HCT116 (cell line): ENCODE measurements around the gene PYGL.

Experiments used
- CBX3 ChIP-seq: IDR thresholded peaks from 2 replicates; pipeline ENCODE4 v1.6.1; 2012; ENCODE audit warnings: low read depth
- CTCF ChIP-seq, 3 experiments: fragments of 200-600 bp in 1 of 3; sonication (generic) in 1 of 3; IDR thresholded peaks in 2 of 3; conservative IDR thresholded peaks in 1 of 3; 2 replicates each; pipeline ENCODE4 v1.5.1; 2012 to 2017; ENCODE audit warnings: low read depth in 2 of 3, low read length in 2 of 3, antibody characterized with exemption in 1 of 3, borderline replicate concordance in 1 of 3, control low read depth in 1 of 3, mild to moderate bottlenecking in 1 of 3, mixed read lengths in 1 of 3, mixed run types in 1 of 3, moderate library complexity in 1 of 3; ENCODE audit not compliant: insufficient read depth in 1 of 3
- POLR2A ChIP-seq: IDR thresholded peaks from 2 replicates; pipeline ENCODE4 v1.7.0; 2011; ENCODE audit warnings: borderline replicate concordance; ENCODE audit not compliant: insufficient read depth, insufficient read length; ENCODE audit errors: extremely low read depth
- YY1 ChIP-seq: IDR thresholded peaks from 2 replicates; pipeline ENCODE4 v1.6.1; 2011; ENCODE audit warnings: low read length, low read depth, moderate library complexity, mild to moderate bottlenecking; ENCODE audit not compliant: insufficient replicate concordance; ENCODE audit errors: extremely low read depth
- ZNF274 ChIP-seq: fragments of 200-500 bp; sonication (Bioruptor generic); IDR thresholded peaks from 2 replicates; pipeline ENCODE4 v1.6.1; 2014; ENCODE audit warnings: mild to moderate bottlenecking, low read depth, low read length, inconsistent platforms

GRCh38 chr14:50978888-50979287, 34.6 kb upstream of the PYGL start:
- TF ChIP-seq CBX3 (no peak), POLR2A (no peak), YY1 (no peak), ZNF274 (no peak), CTCF (IDR thresholded peaks at IDR 0.05 in 2 of 3, conservative IDR thresholded peaks at IDR 0.05 in 1 of 3; ENCODE audit: borderline replicate concordance in 1 of 3, insufficient read depth in 1 of 3, low read depth in 2 of 3, low read length in 2 of 3) (no peak)
